B cell (primary cell): ENCODE data around the gene PTPRN2. TPM values are rescaled to one million over a fixed set of nuclear protein-coding genes. Genes with fewer than 3 reads are reported as not detected.

ENCODE experiments used
- ATAC-seq: fragments of 200-7000 bp; cut with Tn5 transposase; one replicate; pipeline ENCODE4 v1.10.0; 2021; ENCODE audit warnings: low read depth, mild to moderate bottlenecking, moderate number of reproducible peaks, moderate library complexity
- CTCF ChIA-PET: fragments of 350-600 bp; sonication (Branson Sonifier 250); formaldehyde crosslinking; loops from one replicate; lab custom pipeline; 2021; ENCODE audit warnings: antibody characterized with exemption, inconsistent platforms; lab: Charles Lee
- POLR2A ChIA-PET: fragments of 350-600 bp; sonication (Branson Sonifier 250); formaldehyde crosslinking; loops from one replicate; lab custom pipeline; 2021; ENCODE audit warnings: antibody characterized with exemption; lab: Charles Lee
- DNase-seq: peaks from one replicate; pipeline ENCODE4 v3.0.0; 2013
- H2AFZ ChIP-seq: 2 replicates; pipeline ENCODE4 v1.6.1; 2012; ENCODE audit warnings: mild to moderate bottlenecking, low read depth, low read length; ENCODE audit not compliant: insufficient read depth, poor library complexity, severe bottlenecking
- H3K27ac ChIP-seq, 2 donors: 1 replicate in 1 of 2; 2 replicates in 1 of 2; pipeline ENCODE4 v1.5.1; 2012 to 2013; ENCODE audit warnings: low read length in 2 of 2, mild to moderate bottlenecking in 2 of 2, moderate library complexity in 1 of 2
- H3K27me3 ChIP-seq, 4 experiments: fragments of 200-600 bp in 1 of 4; sonication (generic) in 1 of 4; replicated peaks in 1 of 4; 1 replicate in 2 of 4; 2 replicates in 2 of 4; pipeline versions ENCODE4 v1.6.1 to v1.7.0; 2013 to 2016; ENCODE audit warnings: low read length in 3 of 4, mild to moderate bottlenecking in 2 of 4, mixed read lengths in 1 of 4, moderate library complexity in 1 of 4; ENCODE audit not compliant: insufficient read depth in 4 of 4, control insufficient read depth in 3 of 4; ENCODE audit errors: control extremely low read depth in 1 of 4
- H3K36me3 ChIP-seq, 2 experiments: replicated peaks in 1 of 2; 1 replicate in 1 of 2; 2 replicates in 1 of 2; pipeline versions ENCODE4 v1.6.1 to v1.7.1; 2013; ENCODE audit warnings: low read length in 1 of 2; ENCODE audit not compliant: insufficient read depth in 2 of 2, control insufficient read depth in 1 of 2; ENCODE audit errors: control extremely low read depth in 1 of 2, extremely low read depth in 1 of 2
- H3K4me1 ChIP-seq, 2 donors: fragments of 200-600 bp in 1 of 2; sonication (generic) in 1 of 2; 1 replicate in 1 of 2; 2 replicates in 1 of 2; pipeline versions ENCODE4 v1.5.1 to v1.6.1; 2013 to 2017; ENCODE audit warnings: low read length in 2 of 2; ENCODE audit not compliant: control insufficient read depth in 2 of 2, insufficient read depth in 2 of 2
- H3K4me2 ChIP-seq: replicated peaks from 2 replicates; pipeline ENCODE3; 2012; ENCODE audit warnings: mild to moderate bottlenecking, low read depth, low read length; ENCODE audit not compliant: poor library complexity, severe bottlenecking
- H3K4me3 ChIP-seq, 5 experiments: fragments of 200-600 bp in 1 of 5; sonication (generic) in 1 of 5; 1 replicate in 3 of 5; 2 replicates in 2 of 5; pipeline versions ENCODE4 v1.5.1 to v1.7.0; 2011 to 2016; ENCODE audit warnings: low read length in 4 of 5, mild to moderate bottlenecking in 4 of 5, low read depth in 2 of 5, control low read depth in 1 of 5, moderate library complexity in 1 of 5; ENCODE audit not compliant: insufficient read depth in 1 of 5; ENCODE audit errors: control extremely low read depth in 1 of 5, extremely low read depth in 1 of 5
- H3K79me2 ChIP-seq: fragments of 200-600 bp; sonication (generic); one replicate; pipeline ENCODE4 v1.6.0; 2016; ENCODE audit warnings: low read length; ENCODE audit not compliant: control insufficient read depth, insufficient read depth
- H3K9ac ChIP-seq: fragments of 200-600 bp; sonication (generic); 2 replicates; pipeline ENCODE4 v1.6.1; 2017; ENCODE audit warnings: mild to moderate bottlenecking, low read length, moderate library complexity
- H3K9me3 ChIP-seq, 3 donors: one replicate each; pipeline versions ENCODE4 v1.6.1 to v1.7.1; 2013; ENCODE audit warnings: low read length in 2 of 3; ENCODE audit not compliant: control insufficient read depth in 2 of 3, insufficient read depth in 1 of 3; ENCODE audit errors: control extremely low read depth in 1 of 3
- H4K20me1 ChIP-seq: 2 replicates; pipeline ENCODE4 v1.6.0; 2012; ENCODE audit warnings: mild to moderate bottlenecking, low read length; ENCODE audit not compliant: insufficient read depth, control insufficient read depth, poor library complexity, severe bottlenecking
- H3K27ac Mint-ChIP-seq: one replicate; pipeline ENCODE4 v1.8.0; 2021; ENCODE audit warnings: mixed read lengths
- H3K27me3 Mint-ChIP-seq: one replicate; pipeline ENCODE4 v1.8.0; 2021; ENCODE audit warnings: mixed read lengths
- H3K4me1 Mint-ChIP-seq: one replicate; pipeline ENCODE4 v1.8.0; 2021; ENCODE audit warnings: mixed read lengths
- H3K4me3 Mint-ChIP-seq: one replicate; pipeline ENCODE4 v1.8.0; 2021; ENCODE audit warnings: mixed read lengths
- H3K9me3 Mint-ChIP-seq: one replicate; pipeline ENCODE4 v1.8.0; 2022; ENCODE audit warnings: mixed read lengths; ENCODE audit not compliant: insufficient read depth
- CTCF ChIP-seq: fragments of 200-600 bp; IDR thresholded peaks from one replicate; pipeline ENCODE4 v1.8.0; 2022; ENCODE audit warnings: antibody characterized with exemption, mild to moderate bottlenecking
- EZH2 ChIP-seq: IDR thresholded peaks from 2 replicates; pipeline ENCODE4 v1.6.1; 2012; ENCODE audit warnings: borderline replicate concordance, low read depth, mild to moderate bottlenecking, moderate library complexity, low read length; ENCODE audit not compliant: insufficient read depth, poor library complexity, severe bottlenecking
- WGBS: methylation state at CpG from one replicate; pipeline ENCODE4 v1.1.5; 2013; ENCODE audit warnings: missing lambda C conversion rate; ENCODE audit not compliant: insufficient coverage; 5-methylcytosine and 5-hydroxymethylcytosine counted together
- intact Hi-C: fragments of 100-400 bp; cut with micrococcal nuclease; formaldehyde crosslinking; loops from one replicate; pipeline ENCODE4 v1.10.0; 2022
- polyA plus RNA-seq: library from polyadenylated mRNA; depleted of rRNA; stranded (reverse); fragments of >200 nt; gene quantifications from 2 replicates; pipeline ENCODE4 v1.2.3, GENCODE V29; 2012
- total RNA-seq, 2 donors: library from RNA; stranded (reverse); fragments of 120-200 nt in 1 of 2; gene quantifications; 1 replicate in 1 of 2; 2 replicates in 1 of 2; pipeline versions ENCODE4 v1.2.3 to v1.2.4, GENCODE V29; 2013 to 2022

PTPRN2 gene
- total and polyA plus RNA-seq, 2 donors (not counting 1 experiment from before 2014, with no cell fraction given): 2.0 to 5.0 TPM

- 88% methylated on average over 16 of the region's 20 CpGs for WGBS
- no peaks in the 10 kb centered on the region for H4K20me1 ChIP-seq
Measured at GRCh38 chr7:158093156-158093796, 494.3 kb downstream of the PTPRN2 start.

More at GRCh38 chr7:158093156-158093796, 494.3 kb downstream of the PTPRN2 start:
- H3K27me3 ChIP-seq: no peaks in the 10 kb centered on the region
- H3K27ac Mint-ChIP-seq: no peak overlapping the region
- H2AFZ ChIP-seq: no peak overlapping the region
- H3K27ac ChIP-seq: no peak overlapping the region
- peaks cover 12% of the 10 kb centered on the region for H3K9me3 Mint-ChIP-seq
- no peaks in the 10 kb centered on the region for H3K4me1 Mint-ChIP-seq
- peaks cover 0 to 21% (median 0%) of the 10 kb centered on the region in 3 donors for H3K9me3 ChIP-seq
- H3K36me3 ChIP-seq: no peaks in the 10 kb centered on the region
- H3K4me3 Mint-ChIP-seq: no peak overlapping the region
- ChIA-PET CTCF (interaction anchor here (0.9 kb wide), 1 partner anchor 71 kb away, joined by 3 read pairs; no protein-coding TSS in a partner anchor), POLR2A (no interaction called here)
- DNase-seq (no peak), ATAC-seq (no peak)
- no peaks in the 10 kb centered on the region for H3K79me2 ChIP-seq
- no peak for TF ChIP-seq CTCF
- no peak for TF ChIP-seq EZH2
- no peak overlapping the region for H3K9ac ChIP-seq
- H3K4me1 ChIP-seq: no peaks in the 10 kb centered on the region
- no peaks in the 10 kb centered on the region for H3K27me3 Mint-ChIP-seq
- H3K4me2 ChIP-seq: no peak overlapping the region
- intact Hi-C loops: no loop called here
- H3K4me3 ChIP-seq: no peak overlapping the region
